Activated CD4-positive, alpha-beta T cell treated with anti-CD3 and anti-CD28 coated beads, Interleukin-2, amount 50 U/mL, for 1 hour (primary cell): Measurements from ENCODE around the gene RHO.
"Not testable (repeated sequence)": the region's sequence is repeated elsewhere in the genome, so short reads cannot be mapped to it uniquely, and the experiment has no call there.

Experiments
- DNase-seq: peaks from one replicate; pipeline ENCODE4 v3.0.0-alpha.2; 2020

Gene RHO

DNA sequence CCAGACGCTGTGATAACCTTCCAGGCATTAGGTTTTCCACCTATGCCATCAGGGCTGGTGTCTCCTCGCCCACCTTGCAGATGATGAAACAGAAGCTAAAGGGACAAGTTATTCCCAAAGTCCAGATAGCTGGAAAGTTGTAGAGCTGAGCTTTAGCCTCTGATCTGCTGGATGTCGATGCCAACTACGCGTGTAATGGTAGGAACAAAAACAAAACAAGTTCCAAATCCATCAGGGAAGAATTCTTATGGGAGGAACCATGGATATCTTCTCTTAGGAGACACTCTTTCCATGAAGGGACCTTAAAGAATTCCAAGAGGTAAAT is 28.1 kb upstream of the RHO start:
- no peak for DNase-seq

- DNase-seq = no peak
Observed at GRCh38 chr3:129501630-129502029, 26.8 kb upstream of the RHO start.

DNA sequence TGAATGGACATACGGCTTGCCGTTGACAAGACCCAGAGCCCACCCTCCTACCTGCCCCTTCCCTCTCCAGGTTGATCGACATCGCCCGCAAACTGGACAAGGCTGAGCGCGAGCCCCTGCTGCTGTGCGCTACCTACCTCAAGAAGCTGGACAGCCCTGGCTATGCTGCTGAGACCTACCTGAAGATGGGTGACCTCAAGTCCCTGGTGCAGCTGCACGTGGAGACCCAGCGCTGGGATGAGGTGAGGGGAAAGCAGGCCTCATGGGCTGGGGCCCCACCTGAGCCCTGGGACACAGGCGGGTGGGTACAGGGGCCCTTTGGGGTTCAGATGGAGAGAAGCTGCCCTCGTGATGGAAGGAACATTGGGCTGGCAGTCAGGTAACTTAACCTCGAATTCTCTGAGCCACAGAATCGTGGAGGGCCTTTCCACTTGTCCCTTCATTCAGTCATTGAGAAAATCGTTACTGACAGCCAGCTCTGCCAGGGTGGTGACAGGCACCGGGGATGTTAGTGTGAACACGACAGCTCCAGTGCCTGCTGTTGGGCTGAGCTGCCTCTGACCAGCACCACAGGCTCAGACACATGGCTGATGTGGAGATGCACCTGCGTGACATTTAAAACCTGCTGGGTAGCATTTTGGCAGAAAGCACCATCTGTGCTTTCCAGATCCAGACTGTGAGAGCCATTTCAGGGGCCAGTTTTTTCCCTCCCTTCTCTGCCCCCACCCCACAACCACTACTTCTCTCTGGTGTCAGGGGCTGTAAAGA is 25.6 kb upstream of the RHO start:
- DNase-seq = no peak

GRCh38 chr3:129503471-129504291 is 24.8 kb upstream of the RHO start:
- DNase-seq = no peak

- DNase-seq = no peak
Observed at GRCh38 chr3:129504471-129505100, 23.9 kb upstream of the RHO start.

DNA sequence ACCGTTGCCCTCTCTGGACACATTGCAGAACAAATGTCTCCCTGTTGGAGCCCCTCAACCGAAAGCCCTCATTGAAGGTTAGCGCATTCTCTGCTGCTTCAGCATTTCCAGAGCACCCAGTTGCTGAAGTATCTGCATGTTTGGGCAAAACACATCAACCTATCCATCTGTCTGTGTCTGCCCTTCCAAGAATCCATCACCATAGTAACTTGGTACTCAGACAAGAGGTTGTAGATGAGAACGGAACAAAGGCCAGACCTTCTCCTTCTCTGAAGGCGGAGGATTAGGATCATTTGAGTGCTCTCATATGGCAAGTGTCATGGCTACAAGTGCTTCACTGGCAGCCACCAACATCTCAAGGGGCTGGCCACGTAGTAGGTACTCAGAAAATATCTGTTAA is 23.1 kb upstream of the RHO start:
- no peak for DNase-seq

DNA sequence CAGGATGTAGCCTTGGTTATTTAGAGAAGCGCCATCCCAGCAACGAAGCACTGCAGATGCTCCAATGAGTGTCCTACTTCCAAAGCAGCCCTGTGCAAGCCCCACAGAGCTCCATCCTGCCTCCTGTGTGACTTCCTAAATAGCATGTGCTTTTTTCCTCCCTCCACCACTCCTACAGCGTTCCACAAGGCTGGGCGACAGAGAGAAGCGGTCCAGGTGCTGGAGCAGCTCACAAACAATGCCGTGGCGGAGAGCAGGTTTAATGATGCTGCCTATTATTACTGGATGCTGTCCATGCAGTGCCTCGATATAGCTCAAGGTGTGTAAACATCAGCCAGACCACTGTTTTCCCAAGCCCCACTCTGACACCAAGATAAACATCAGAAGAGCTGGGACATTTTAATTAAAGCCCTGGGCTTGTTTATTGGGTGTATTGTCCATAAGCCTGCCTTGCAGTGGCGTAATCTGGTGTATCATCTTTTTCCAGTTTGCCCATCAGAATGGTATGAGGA is 22.2 kb upstream of the RHO start:
- DNase-seq = no peak

DNA sequence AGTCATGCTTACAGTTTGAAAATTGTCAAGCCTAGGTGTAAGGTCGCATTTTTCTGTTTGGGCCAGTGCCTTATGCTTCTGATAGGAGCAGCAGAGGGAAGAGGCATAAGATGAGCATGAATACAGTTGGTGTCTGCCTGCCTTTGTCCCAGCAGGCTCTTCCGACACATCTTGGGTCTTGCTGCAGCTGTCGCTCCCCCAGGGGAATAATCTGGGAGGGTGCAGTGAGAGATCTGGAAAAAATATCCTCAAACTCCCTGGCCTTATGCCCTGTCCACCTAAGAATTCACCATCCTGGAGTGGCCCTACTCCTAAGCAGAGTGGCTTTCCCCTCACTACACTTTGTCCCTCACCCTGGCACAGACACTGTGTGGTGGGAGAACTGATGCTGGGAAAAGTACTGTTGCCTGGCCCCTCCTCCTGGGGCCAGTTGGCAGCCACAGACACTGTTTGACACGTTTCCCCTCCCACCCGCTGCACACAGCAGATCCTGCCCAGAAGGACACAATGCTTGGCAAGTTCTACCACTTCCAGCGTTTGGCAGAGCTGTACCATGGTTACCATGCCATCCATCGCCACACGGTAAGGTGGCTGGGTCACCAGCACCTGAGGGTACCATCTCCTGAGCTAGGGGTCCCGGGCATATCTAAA is 21.1 kb upstream of the RHO start:
- DNase-seq = no peak

DNA sequence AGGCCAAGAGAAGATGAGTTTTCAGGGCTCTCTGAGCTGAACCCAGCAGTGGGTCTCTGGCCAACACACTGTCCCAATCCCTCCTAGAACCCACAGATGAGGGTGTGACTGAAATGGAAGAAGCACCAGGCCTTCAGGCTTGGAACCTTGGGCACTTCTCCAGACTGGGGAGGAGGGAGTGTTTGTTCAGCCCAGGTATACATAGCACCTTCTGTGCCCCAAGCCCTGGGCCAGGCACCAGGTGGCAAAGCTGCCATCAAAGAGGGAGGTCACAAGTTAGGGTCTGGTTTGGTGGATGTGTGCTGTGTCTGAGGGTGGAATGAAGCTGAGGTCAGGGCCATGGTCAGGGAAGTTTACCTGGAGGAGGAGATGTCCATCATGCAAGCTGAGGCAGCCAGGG is 15.8 kb upstream of the RHO start:
- no peak for DNase-seq

DNA sequence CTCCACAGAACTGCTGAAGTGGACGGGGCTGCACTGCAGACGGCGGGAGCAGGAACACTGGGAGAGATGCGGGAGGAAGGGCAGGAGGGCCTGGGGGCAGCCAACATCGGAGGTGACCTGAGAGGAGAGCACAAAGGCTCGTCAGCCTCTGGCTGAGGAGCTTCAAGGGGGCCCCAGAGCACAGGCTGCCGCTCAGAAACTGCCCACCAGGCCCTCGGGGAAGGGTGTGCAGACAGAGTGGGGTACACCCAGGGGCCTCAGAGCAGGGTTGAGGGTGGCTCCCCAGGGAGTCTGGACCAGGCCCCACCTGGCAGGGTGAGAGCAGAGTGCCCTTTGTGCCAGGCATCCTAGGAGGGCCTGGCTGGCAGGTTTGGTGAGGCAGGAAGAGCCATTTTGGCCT is 14.7 kb upstream of the RHO start:
- DNase-seq = no peak

- no peak for DNase-seq
Observed at GRCh38 chr3:129514110-129514509, 14.3 kb upstream of the RHO start.

DNA sequence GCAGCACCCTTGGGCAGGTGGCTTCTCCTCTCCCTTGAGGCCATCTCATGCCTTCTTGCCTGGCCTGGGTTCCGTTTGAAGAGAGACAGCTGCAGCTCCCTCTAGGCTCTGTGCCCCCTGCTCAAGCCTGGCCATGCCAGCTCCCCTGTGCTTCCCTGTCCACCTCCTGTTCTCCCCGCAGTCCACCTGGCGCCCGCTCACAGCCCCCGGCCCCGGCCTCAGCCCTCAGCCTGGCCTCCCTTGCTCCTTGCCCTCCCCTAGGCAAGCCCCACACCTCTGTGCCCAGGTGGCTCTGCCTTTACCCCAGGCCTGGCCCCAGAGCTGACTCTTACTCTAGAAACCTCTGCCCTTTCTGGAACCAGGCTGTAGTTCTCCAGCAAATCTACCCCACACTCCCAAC is 13.9 kb upstream of the RHO start:
- DNase-seq = no peak

- not testable (repeated sequence) for DNase-seq
Observed at GRCh38 chr3:129515108-129515820, 13.2 kb upstream of the RHO start.

- not testable (repeated sequence) for DNase-seq
Observed at GRCh38 chr3:129515821-129516432, 12.5 kb upstream of the RHO start.

- DNase-seq = no peak
Observed at GRCh38 chr3:129517516-129517915, 10.9 kb upstream of the RHO start.

- no peak for DNase-seq
Observed at GRCh38 chr3:129518038-129518561, 10.3 kb upstream of the RHO start.

- no peak for DNase-seq
Observed at GRCh38 chr3:129518581-129518980, 9.9 kb upstream of the RHO start.

GRCh38 chr3:129519449-129519848 is 9.0 kb upstream of the RHO start:
- no peak for DNase-seq

DNA sequence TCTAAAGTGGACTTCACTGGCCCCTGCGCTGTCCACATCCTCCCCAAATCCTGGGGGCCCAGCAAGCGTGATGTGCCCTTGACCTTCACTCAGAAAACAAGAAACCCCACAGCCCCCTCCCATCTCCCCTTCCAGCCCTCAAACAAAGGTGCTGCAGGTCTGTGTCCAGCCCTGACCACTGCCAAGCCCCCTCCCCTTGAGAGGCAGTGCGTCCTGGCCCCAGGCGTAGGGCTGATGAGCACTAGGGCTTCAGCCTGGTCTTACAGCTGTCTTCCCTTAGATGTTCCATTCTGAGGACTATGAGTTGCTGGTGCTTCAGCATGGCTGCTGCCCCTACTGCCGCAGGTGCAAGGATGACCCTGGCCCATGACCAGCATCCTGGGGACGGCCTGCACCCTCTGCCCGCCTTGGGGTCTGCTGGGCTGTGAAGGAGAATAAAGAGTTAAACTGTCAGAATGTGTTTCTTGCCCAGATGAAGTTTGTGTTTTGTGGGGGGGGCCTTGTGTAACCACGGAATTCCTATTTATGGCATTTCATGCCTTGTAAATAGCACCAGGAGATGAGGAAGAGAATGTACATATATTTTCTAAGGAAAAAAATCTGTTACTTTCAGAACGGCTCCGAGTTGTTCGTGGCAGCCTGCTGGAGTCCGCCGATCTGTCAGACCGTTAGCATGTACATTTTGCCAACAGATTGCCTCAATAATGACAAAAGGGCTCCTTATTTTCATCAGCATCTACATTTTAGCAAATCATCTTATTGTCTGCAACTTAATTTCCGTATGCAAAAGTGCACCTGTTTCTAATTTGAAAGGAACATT is 8.3 kb upstream of the RHO start:
- DNase-seq = no peak

GRCh38 chr3:129520960-129521359 is 7.5 kb upstream of the RHO start:
- no peak for DNase-seq

GRCh38 chr3:129521611-129522010 is 6.8 kb upstream of the RHO start:
- DNase-seq = no peak
